ENCODE data around the gene IL1RL1.
A peak's percentile ranks its signal among the peaks of the same experiment; 100 is the strongest.

The IL1RL1 gene

GRCh38 chr2:102337012-102337411 is 25.6 kb downstream of the IL1RL1 start:
- DNase-seq (ENCODE audit: low read depth): peak; percentile 14

- DNase-seq (ENCODE audit: low read depth): no peak
Observed at GRCh38 chr2:102337481-102338386, 26.4 kb downstream of the IL1RL1 start.

- no peak for DNase-seq (ENCODE audit: low read depth)
Observed at GRCh38 chr2:102340778-102341177, 29.4 kb downstream of the IL1RL1 start.

GRCh38 chr2:102342888-102343287 is 31.5 kb downstream of the IL1RL1 start:
- DNase-seq (ENCODE audit: low read depth): no peak

- DNase-seq (ENCODE audit: low read depth): no peak
Observed at GRCh38 chr2:102344397-102344796, 33.0 kb downstream of the IL1RL1 start.

- no peak for DNase-seq (ENCODE audit: low read depth)
Observed at GRCh38 chr2:102345329-102345920, 34.1 kb downstream of the IL1RL1 start.

GRCh38 chr2:102346381-102347130 is 35.2 kb downstream of the IL1RL1 start:
- DNase-seq (ENCODE audit: low read depth): no peak

- no peak for DNase-seq (ENCODE audit: low read depth)
Observed at GRCh38 chr2:102350137-102350793, 38.9 kb downstream of the IL1RL1 start.

GRCh38 chr2:102355526-102356380 is 44.4 kb downstream of the IL1RL1 start, which contains the start of gene IL18R1:
TSS of gene IL18R1 (plus strand) at chr2:102355796. CDS start at chr2:102362661, 6,865 bp downstream.
- DNase-seq (ENCODE audit: low read depth): peak; percentile 61

GRCh38 chr2:102356381-102356712 is 45.0 kb downstream of the IL1RL1 start:
- no peak for DNase-seq (ENCODE audit: low read depth)

- no peak for DNase-seq (ENCODE audit: low read depth)
Observed at GRCh38 chr2:102356741-102357140, 45.4 kb downstream of the IL1RL1 start.

GRCh38 chr2:102357937-102358336 is 46.6 kb downstream of the IL1RL1 start:
- no peak for DNase-seq (ENCODE audit: low read depth)

- DNase-seq (ENCODE audit: low read depth): no peak
Observed at GRCh38 chr2:102358496-102358895, 47.1 kb downstream of the IL1RL1 start.

GRCh38 chr2:102359527-102359926 is 48.2 kb downstream of the IL1RL1 start:
- no peak for DNase-seq (ENCODE audit: low read depth)

GRCh38 chr2:102361632-102362241 is 50.4 kb downstream of the IL1RL1 start:
- no peak for DNase-seq (ENCODE audit: low read depth)

- DNase-seq (ENCODE audit: low read depth): no peak
Observed at GRCh38 chr2:102365763-102366162, 54.4 kb downstream of the IL1RL1 start.

GRCh38 chr2:102366406-102367112 is 55.2 kb downstream of the IL1RL1 start:
- no peak for DNase-seq (ENCODE audit: low read depth)

GRCh38 chr2:102367331-102367971 is 56.1 kb downstream of the IL1RL1 start:
- DNase-seq (ENCODE audit: low read depth): no peak

GRCh38 chr2:102368461-102369109 is 57.2 kb downstream of the IL1RL1 start:
- no peak for DNase-seq (ENCODE audit: low read depth)
